ENCODE measurements around the gene WDR7.
A peak's percentile ranks its signal among the peaks of the same experiment; 100 is the strongest.
"Not testable (repeated sequence)": the region's sequence is repeated elsewhere in the genome, so short reads cannot be mapped to it uniquely, and the experiment has no call there.

The WDR7 gene

GRCh38 chr18:56652802-56653201 lies 1.6 kb downstream of the WDR7 start:
- TF ChIP-seq EZH2phosphoT487 (IDR thresholded peaks at IDR 0.05; ENCODE audit: low read length) (no peak), EZH2 (optimal IDR thresholded peaks at IDR 0.05; ENCODE audit: low read depth, low read length) (no peak), CTCF (IDR thresholded peaks at IDR 0.05; ENCODE audit: low read length) (no peak)
- Histone ChIP-seq H3K4me3 (ENCODE audit: low read length) (no peak overlapping the region), H3F3A (ENCODE audit: insufficient read depth, low read length) (peaks cover 13% of the 10 kb centered on the region), H3K9ac (ENCODE audit: low read length) (no peak overlapping the region), H3K27ac (ENCODE audit: low read length) (no peak overlapping the region), H3K36me3 (replicated peaks; ENCODE audit: insufficient read depth, low read length) (no peaks in the 10 kb centered on the region), H3K27me3 (replicated peaks; ENCODE audit: insufficient read depth, low read length) (no peaks in the 10 kb centered on the region), H4K20me1 (ENCODE audit: insufficient read depth, low read length) (no peaks in the 10 kb centered on the region), H3K79me2 (ENCODE audit: low read length) (peaks cover 68% of the 10 kb centered on the region), H3K4me2 (ENCODE audit: low read depth, low read length) (peak overlapping the region; percentile 82; the same call in 1 of the 2 replicates), H3K9me3 (replicated peaks; ENCODE audit: insufficient read depth, low read length) (no peaks in the 10 kb centered on the region), H2AFZ (ENCODE audit: low read length) (no peak overlapping the region), H3K4me1 (ENCODE audit: low read length) (0 out of 2 replicates have a peak, but pooled peaks cover 7% of the 10 kb centered on the region), H3K9me2 (replicated peaks; ENCODE audit: insufficient read depth, low read length) (no peaks in the 10 kb centered on the region)
- no peak for DNase-seq

GRCh38 chr18:56654280-56654679 lies 3.1 kb downstream of the WDR7 start:
- H3K9me2 ChIP-seq (replicated peaks; ENCODE audit: insufficient read depth, low read length); H3K27me3 ChIP-seq (replicated peaks; ENCODE audit: insufficient read depth, low read length); H3K36me3 ChIP-seq (replicated peaks; ENCODE audit: insufficient read depth, low read length); H4K20me1 ChIP-seq (ENCODE audit: insufficient read depth, low read length); H3K9me3 ChIP-seq (replicated peaks; ENCODE audit: insufficient read depth, low read length); H3K9ac ChIP-seq (ENCODE audit: low read length); H3K4me1 ChIP-seq (ENCODE audit: low read length); H2AFZ ChIP-seq (ENCODE audit: low read length); H3K4me3 ChIP-seq (ENCODE audit: low read length); H3K27ac ChIP-seq (ENCODE audit: low read length); H3K4me2 ChIP-seq (ENCODE audit: low read depth, low read length); DNase-seq: not testable (repeated sequence)
- H3K79me2 ChIP-seq (ENCODE audit: low read length): peaks cover 79% of the 10 kb centered on the region
- peaks cover 13% of the 10 kb centered on the region for H3F3A ChIP-seq (ENCODE audit: insufficient read depth, low read length)

- no peak overlapping the region for H2AFZ ChIP-seq (ENCODE audit: low read length)
- no peaks in the 10 kb centered on the region for H3F3A ChIP-seq (ENCODE audit: insufficient read depth, low read length)
- H3K9ac ChIP-seq (ENCODE audit: low read length): no peak overlapping the region
- H3K79me2 ChIP-seq (ENCODE audit: low read length): peaks cover 88% of the 10 kb centered on the region
- no peaks in the 10 kb centered on the region for H4K20me1 ChIP-seq (ENCODE audit: insufficient read depth, low read length)
- H3K36me3 ChIP-seq (replicated peaks; ENCODE audit: insufficient read depth, low read length): no peaks in the 10 kb centered on the region
- H3K4me3 ChIP-seq (ENCODE audit: low read length): no peak overlapping the region
- H3K9me2 ChIP-seq (replicated peaks; ENCODE audit: insufficient read depth, low read length): no peaks in the 10 kb centered on the region
- 0 out of 2 replicates have a peak, but pooled peaks cover 3% of the 10 kb centered on the region for H3K4me1 ChIP-seq (ENCODE audit: low read length)
- no peak overlapping the region for H3K27ac ChIP-seq (ENCODE audit: low read length)
- no peaks in the 10 kb centered on the region for H3K9me3 ChIP-seq (replicated peaks; ENCODE audit: insufficient read depth, low read length)
- TF ChIP-seq CTCF (IDR thresholded peaks at IDR 0.05; ENCODE audit: low read length) (no peak), EZH2 (optimal IDR thresholded peaks at IDR 0.05; ENCODE audit: low read depth, low read length) (no peak), EZH2phosphoT487 (IDR thresholded peaks at IDR 0.05; ENCODE audit: low read length) (no peak)
- no peaks in the 10 kb centered on the region for H3K27me3 ChIP-seq (replicated peaks; ENCODE audit: insufficient read depth, low read length)
- no peak for DNase-seq
- no peak overlapping the region for H3K4me2 ChIP-seq (ENCODE audit: low read depth, low read length)
These were observed 7.1 kb downstream of the WDR7 start for GRCh38 chr18:56658261-56658660.

- H4K20me1 ChIP-seq (ENCODE audit: insufficient read depth, low read length): no peaks in the 10 kb centered on the region
- H3K9ac ChIP-seq (ENCODE audit: low read length): no peak overlapping the region
- no peak overlapping the region for H2AFZ ChIP-seq (ENCODE audit: low read length)
- no peak for TF ChIP-seq EZH2 (optimal IDR thresholded peaks at IDR 0.05; ENCODE audit: low read depth, low read length)
- TF ChIP-seq EZH2phosphoT487 (IDR thresholded peaks at IDR 0.05; ENCODE audit: low read length): no peak
- H3K4me2 ChIP-seq (ENCODE audit: low read depth, low read length): no peak overlapping the region
- H3F3A ChIP-seq (ENCODE audit: insufficient read depth, low read length): no peaks in the 10 kb centered on the region
- H3K9me2 ChIP-seq (replicated peaks; ENCODE audit: insufficient read depth, low read length): no peaks in the 10 kb centered on the region
- H3K4me3 ChIP-seq (ENCODE audit: low read length): no peak overlapping the region
- no peaks in the 10 kb centered on the region for H3K4me1 ChIP-seq (ENCODE audit: low read length)
- no peak overlapping the region for H3K27ac ChIP-seq (ENCODE audit: low read length)
- no peaks in the 10 kb centered on the region for H3K9me3 ChIP-seq (replicated peaks; ENCODE audit: insufficient read depth, low read length)
- H3K27me3 ChIP-seq (replicated peaks; ENCODE audit: insufficient read depth, low read length): no peaks in the 10 kb centered on the region
- H3K36me3 ChIP-seq (replicated peaks; ENCODE audit: insufficient read depth, low read length): no peaks in the 10 kb centered on the region
- DNase-seq: no peak
- H3K79me2 ChIP-seq (ENCODE audit: low read length): peaks cover 86% of the 10 kb centered on the region
These were observed 8.0 kb downstream of the WDR7 start for GRCh38 chr18:56659111-56659510.
